ENCODE data around the gene PDIA5.
"Not testable (repeated sequence)": the region's sequence is repeated elsewhere in the genome, so short reads cannot be mapped to it uniquely, and the experiment has no call there.

PDIA5 gene

GRCh38 chr3:123096126-123096525, 29.3 kb downstream of the PDIA5 start:
- no peak for FAIRE-seq

- FAIRE-seq, result no peak
Measured at GRCh38 chr3:123096731-123097130, 29.9 kb downstream of the PDIA5 start.

GRCh38 chr3:123098426-123099330, 31.9 kb downstream of the PDIA5 start:
- no peak for FAIRE-seq

GRCh38 chr3:123099331-123100192, 32.7 kb downstream of the PDIA5 start:
- FAIRE-seq, result no peak

GRCh38 chr3:123100193-123100776, 33.5 kb downstream of the PDIA5 start:
- no peak for FAIRE-seq

- no peak for FAIRE-seq
Measured at GRCh38 chr3:123102249-123102648, 35.4 kb downstream of the PDIA5 start.

GRCh38 chr3:123102826-123103225, 36.0 kb downstream of the PDIA5 start:
- no peak for FAIRE-seq

- no peak for FAIRE-seq
Measured at GRCh38 chr3:123104550-123104949, 37.7 kb downstream of the PDIA5 start.

GRCh38 chr3:123105201-123106189, 38.7 kb downstream of the PDIA5 start:
- FAIRE-seq, result no peak

GRCh38 chr3:123110282-123110975, 43.6 kb downstream of the PDIA5 start:
- no peak for FAIRE-seq

GRCh38 chr3:123110976-123111615, 44.3 kb downstream of the PDIA5 start:
- FAIRE-seq, result no peak

- no peak for FAIRE-seq
Measured at GRCh38 chr3:123111640-123112039, 44.8 kb downstream of the PDIA5 start.

GRCh38 chr3:123112232-123112631, 45.4 kb downstream of the PDIA5 start:
- FAIRE-seq, result no peak

GRCh38 chr3:123112656-123113055, 45.8 kb downstream of the PDIA5 start:
- FAIRE-seq, result not testable (repeated sequence)

- FAIRE-seq, result no peak
Measured at GRCh38 chr3:123113889-123114450, 47.1 kb downstream of the PDIA5 start.

- no peak for FAIRE-seq
Measured at GRCh38 chr3:123116116-123116515, 49.3 kb downstream of the PDIA5 start.

GRCh38 chr3:123119388-123119787, 52.6 kb downstream of the PDIA5 start:
- no peak for FAIRE-seq

GRCh38 chr3:123119802-123120201, 53.0 kb downstream of the PDIA5 start:
- FAIRE-seq, result no peak

GRCh38 chr3:123120573-123120972, 53.7 kb downstream of the PDIA5 start:
- FAIRE-seq, result no peak

- FAIRE-seq, result no peak
Measured at GRCh38 chr3:123122057-123122456, 55.2 kb downstream of the PDIA5 start.
